ENCODE data around the gene MED8. TPM values are rescaled to one million over a fixed set of nuclear protein-coding genes. Genes with fewer than 3 reads are reported as not detected.
"Not testable (repeated sequence)": the region's sequence is repeated elsewhere in the genome, so short reads cannot be mapped to it uniquely, and the experiment has no call there.

MED8 gene
- total and polyA plus RNA-seq, 9 of the 15 experiments (the other 6 are each of a cell fraction or from before 2014, with no cell fraction given): 23.0 to 120 (median 56.4) TPM

GRCh38 chr1:43413426-43413825 is 23.8 kb upstream of the MED8 start:
- H3K36me3 ChIP-seq (ENCODE audit: control insufficient read depth, insufficient read depth, low read length): peaks cover 15% of the 10 kb centered on the region; the same call in 2 of the 3 replicates
- H3K4me1 ChIP-seq (replicated peaks in 1 of 2; ENCODE audit: control insufficient read depth in 2 of 2, insufficient read depth in 2 of 2, low read length in 2 of 2); ATAC-seq; BruUV-seq (replicated peaks); H3K4me3 ChIP-seq; H3K79me2 ChIP-seq (ENCODE audit: control insufficient read depth, insufficient read depth, low read length); H3K27me3 ChIP-seq (ENCODE audit: control insufficient read depth in 2 of 2, insufficient read depth in 2 of 2, low read length in 2 of 2); H3K9ac ChIP-seq (ENCODE audit: insufficient read depth in 1 of 2, low read depth in 2 of 2, low read length in 2 of 2); intact Hi-C loops (cut with micrococcal nuclease); H3K9me1 ChIP-seq (ENCODE audit: control insufficient read depth, insufficient read depth, low read length); H3K27ac ChIP-seq (ENCODE audit: extremely low read depth, low read depth, low read length); H3K4me2 ChIP-seq (ENCODE audit: insufficient read depth, low read length); H3K9me3 ChIP-seq (replicated peaks; ENCODE audit: control insufficient read depth, insufficient read depth, low read depth, low read length); DNase-seq (ENCODE audit: extremely low read depth in 1 of 4, low spot score in 3 of 4); FAIRE-seq; H4K20me1 ChIP-seq (replicated peaks; ENCODE audit: control insufficient read depth, insufficient read depth, low read length); H2AFZ ChIP-seq (ENCODE audit: low read depth, low read length): not testable (repeated sequence)
- ChIA-PET CTCF (ENCODE audit: low intra/inter-chr PET ratio) (interaction anchor here (4.4 kb wide), 1 partner anchor 184 kb away, joined by 63 read pairs; no protein-coding TSS in a partner anchor), POLR2A (interaction anchor here (0.6 to 1.7 kb wide), 3 partner anchors 50 to 188 kb away, joined by 3 read pairs; no protein-coding TSS in a partner anchor)
- WGBS (ENCODE audit: insufficient coverage, low coverage, missing lambda C conversion rate): 75% methylated on average over 1 of the region's 1 CpG
- in situ Hi-C loops (cut with MboI): loop anchor here (5.0 to 10.0 kb wide), 2 partner anchors 186 to 509 kb away; no protein-coding TSS in a partner anchor
- TF ChIP-seq KDM1A (IDR thresholded peaks at IDR 0.05) (0 out of 4 replicates have a peak, but pooled peaks of 1 of the 2 experiments have one; percentile 29), BCOR (IDR thresholded peaks at IDR 0.05) (0 out of 2 replicates have a peak, but pooled peaks have one; percentile 46), ZNF3 (CRISPR knock-in tag; IDR thresholded peaks at IDR 0.05) (0 out of 2 replicates have a peak, but pooled peaks have one; percentile 25), ZNF146 (CRISPR knock-in tag; IDR thresholded peaks at IDR 0.05; ENCODE audit: unreplicated experiment) (peak; percentile 71)

DNA sequence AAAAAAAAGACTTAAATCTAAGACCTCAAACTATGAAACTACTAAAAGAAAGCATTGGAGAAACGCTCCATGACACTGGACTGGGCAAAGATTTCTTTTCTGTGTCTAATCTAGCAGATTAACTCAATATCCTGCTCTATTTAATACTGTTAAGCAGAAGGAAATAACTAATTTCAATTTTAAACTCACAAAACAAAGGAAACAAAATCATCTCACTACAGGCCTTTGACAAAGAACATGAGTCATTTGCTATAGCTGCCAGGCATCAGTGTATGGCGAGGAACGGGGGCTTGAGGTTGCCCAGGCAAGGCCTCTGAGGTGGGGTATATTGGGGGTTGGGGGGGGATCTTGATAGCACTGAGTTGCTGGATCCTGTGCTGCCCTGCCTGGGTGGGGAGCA is 21.0 kb upstream of the MED8 start:
- 86% methylated on average over 3 of the region's 3 CpGs for WGBS (ENCODE audit: insufficient coverage, low coverage, missing lambda C conversion rate)
- Histone ChIP-seq H3K4me1 (replicated peaks in 1 of 2; ENCODE audit: control insufficient read depth in 2 of 2, insufficient read depth in 2 of 2, low read length in 2 of 2) (peaks cover 0 to 2% of the 10 kb centered on the region in 2 experiments; a peak in 3 of 5 replicates), H3K9me1 (ENCODE audit: control insufficient read depth, insufficient read depth, low read length) (no peaks in the 10 kb centered on the region), H3K4me3 (no peak overlapping the region), H3K9ac (ENCODE audit: insufficient read depth in 1 of 2, low read depth in 2 of 2, low read length in 2 of 2) (no peak overlapping the region), H3K4me2 (ENCODE audit: insufficient read depth, low read length) (no peak overlapping the region), H3K9me3 (replicated peaks; ENCODE audit: control insufficient read depth, insufficient read depth, low read depth, low read length) (no peaks in the 10 kb centered on the region), H2AFZ (ENCODE audit: low read depth, low read length) (no peak overlapping the region), H3K27me3 (ENCODE audit: control insufficient read depth in 2 of 2, insufficient read depth in 2 of 2, low read length in 2 of 2) (no peaks in the 10 kb centered on the region), H3K27ac (ENCODE audit: extremely low read depth, low read depth, low read length) (no peak overlapping the region), H3K79me2 (ENCODE audit: control insufficient read depth, insufficient read depth, low read length) (no peaks in the 10 kb centered on the region), H3K36me3 (ENCODE audit: control insufficient read depth, insufficient read depth, low read length) (peaks cover 22% of the 10 kb centered on the region), H4K20me1 (replicated peaks; ENCODE audit: control insufficient read depth, insufficient read depth, low read length) (peaks cover 3% of the 10 kb centered on the region)
- in situ Hi-C loops (cut with MboI): loop anchor here (5.0 to 10.0 kb wide), 2 partner anchors 183 to 506 kb away; no protein-coding TSS in a partner anchor
- POLR2A ChIA-PET: interaction anchor here (1.1 kb wide), 1 partner anchor 186 kb away, joined by 3 read pairs; no protein-coding TSS in a partner anchor
- TF ChIP-seq RBM22 (IDR thresholded peaks at IDR 0.05; ENCODE audit: low read depth, low read length, poor library complexity, severe bottlenecking) (no peak), HOXB6 (CRISPR knock-in tag; IDR thresholded peaks at IDR 0.05; ENCODE audit: borderline replicate concordance) (no peak), PYGO2 (tag; IDR thresholded peaks at IDR 0.05) (no peak), RB1 (IDR thresholded peaks at IDR 0.05; ENCODE audit: low read depth) (no peak), MBD2 (IDR thresholded peaks at IDR 0.05; ENCODE audit: borderline replicate concordance, low read depth) (no peak), PRMT5 (CRISPR knock-in tag; IDR thresholded peaks at IDR 0.05) (no peak)
- FAIRE-seq (no peak), ATAC-seq (no peak), DNase-seq (ENCODE audit: extremely low read depth in 1 of 4, low spot score in 3 of 4) (no peak)
- intact Hi-C loops (cut with micrococcal nuclease): no loop called here
- no TSS peak for BruUV-seq (replicated peaks)
- CTCF ChIA-PET (ENCODE audit: low intra/inter-chr PET ratio): no interaction called here
